GM12878 (cell line): ENCODE results near the gene FOXJ3. TPM values are rescaled to one million over a fixed set of nuclear protein-coding genes. Genes with fewer than 3 reads are reported as not detected.

Experiments used
- CEBPB ChIP-seq, 2 experiments: fragments of 150-350 bp in 1 of 2; IDR thresholded peaks; 2 replicates each; pipeline ENCODE4 v1.6.1; 2012 to 2014; ENCODE audit warnings: low read depth in 2 of 2, low read length in 2 of 2, borderline replicate concordance in 1 of 2, inconsistent platforms in 1 of 2
- CHD1 ChIP-seq: IDR thresholded peaks from 2 replicates; pipeline ENCODE4 v1.6.1; 2012; ENCODE audit warnings: low read depth, low read length, improper control_type of control experiment
- SRF ChIP-seq, 2 experiments: IDR thresholded peaks; 2 replicates each; pipeline ENCODE4 v1.6.1; 2011; ENCODE audit warnings: low read depth in 2 of 2, low read length in 2 of 2, mild to moderate bottlenecking in 1 of 2, moderate library complexity in 1 of 2
- STAT1 ChIP-seq: fragments of 450-650 bp; conservative IDR thresholded peaks from 2 replicates; pipeline ENCODE4 v1.6.1; 2014; ENCODE audit warnings: antibody characterized with exemption, mild to moderate bottlenecking
- TCF7 ChIP-seq: IDR thresholded peaks from 2 replicates; pipeline ENCODE4 v1.6.1; 2014; ENCODE audit warnings: antibody characterized with exemption, borderline replicate concordance
- polyA plus RNA-seq, 11 experiments: library from polyadenylated mRNA; depleted of rRNA in 4 of 11; unstranded in 6 of 11; stranded (reverse) in 5 of 11; fragments of >200 nt; fragmentation: Nextera tagmentation in 4 of 11; fragmentation: Illumina TruSeq in 1 of 11; extraction: Ambion mirVana in 4 of 11; extraction: Trizol in 1 of 11; gene quantifications; 1 replicate in 1 of 11; 2 replicates in 10 of 11; pipeline versions ENCODE4 v1.2.1 to v1.2.3, GENCODE V29; 2011 to 2016; ENCODE audit warnings: inconsistent platforms in 2 of 11, missing spikeins in 2 of 11, low read depth in 1 of 11
- total RNA-seq, 4 experiments: library from RNA; depleted of rRNA in 3 of 4; stranded (reverse); fragments of >200 nt in 3 of 4; fragmentation: Illumina TruSeq in 1 of 4; extraction: Trizol in 1 of 4; gene quantifications; 2 replicates each; pipeline versions ENCODE4 v1.2.1 to v1.2.3, GENCODE V29; 2013 to 2021
- TF ChIP-seq, protein P1 (sequence below): fragments of 450-650 bp; IDR thresholded peaks from 2 replicates; pipeline ENCODE4 v1.6.1; 2016; ENCODE audit warnings: mild to moderate bottlenecking, moderate library complexity, borderline replicate concordance
- TF ChIP-seq, protein P2 (sequence below), 3 experiments: IDR thresholded peaks in 2 of 3; conservative IDR thresholded peaks in 1 of 3; 2 replicates each; pipeline ENCODE4 v1.5.1; 2011; ENCODE audit warnings: low read depth in 3 of 3, low read length in 3 of 3, mild to moderate bottlenecking in 3 of 3, control low read depth in 2 of 3, moderate library complexity in 2 of 3, inconsistent platforms in 1 of 3, mixed read lengths in 1 of 3; ENCODE audit not compliant: control insufficient read depth in 2 of 3, insufficient read depth in 1 of 3; ENCODE audit errors: extremely low read depth in 1 of 3
- TF ChIP-seq, protein P3 (sequence below): IDR thresholded peaks from 2 replicates; pipeline ENCODE4 v1.6.1; 2011; ENCODE audit warnings: low read depth, low read length, improper control_type of control experiment, borderline replicate concordance

Gene FOXJ3
- total and polyA plus RNA-seq, 10 of the 15 experiments (the other 5 are each of a cell fraction or from before 2014, with no cell fraction given) = 9.5 to 54.2 (median 24.7) TPM

DNA sequence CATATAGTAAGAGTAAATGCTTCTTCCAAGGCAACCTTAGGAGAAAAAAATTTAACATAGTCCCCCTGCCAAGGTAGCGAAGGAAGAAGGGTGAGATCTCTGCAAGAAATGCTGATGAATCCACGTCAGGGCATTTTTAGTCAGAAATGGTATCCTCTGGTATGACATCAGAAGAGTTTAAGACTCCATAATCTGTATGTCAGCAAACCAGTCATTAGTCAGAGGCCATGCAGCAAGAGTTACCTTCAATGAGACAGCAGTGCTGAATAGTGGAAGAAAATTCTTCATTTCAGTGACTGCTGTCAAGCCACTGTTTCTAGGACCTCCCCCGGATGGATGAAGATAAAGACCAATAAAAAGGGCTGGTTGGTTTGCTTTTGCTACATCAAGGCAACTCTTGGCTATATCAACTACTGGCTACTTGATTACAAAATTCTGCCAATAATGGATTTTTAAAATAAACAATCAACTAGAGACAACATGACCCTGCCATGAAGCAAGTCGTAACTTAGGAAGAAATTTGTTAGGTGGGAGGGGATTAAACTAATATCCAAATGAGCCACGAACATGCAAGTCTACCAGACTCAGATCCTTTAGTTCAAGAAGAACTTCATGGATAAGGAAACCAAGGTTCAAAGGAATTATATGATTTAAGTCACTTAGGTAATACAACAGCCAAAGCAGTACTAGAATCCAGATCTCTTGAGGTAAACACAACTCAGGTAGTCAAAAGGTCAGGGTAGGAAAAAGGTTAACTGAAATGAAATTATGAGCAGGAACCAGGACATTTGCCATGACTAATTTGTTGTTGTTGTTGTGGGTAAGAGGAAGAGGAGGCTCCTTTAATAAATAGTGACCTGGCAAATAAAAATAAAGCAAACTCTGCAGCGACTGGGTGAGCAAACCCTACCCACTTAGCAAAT is 144.8 kb downstream of the FOXJ3 start (continued):
- TF ChIP-seq, protein P1, sequence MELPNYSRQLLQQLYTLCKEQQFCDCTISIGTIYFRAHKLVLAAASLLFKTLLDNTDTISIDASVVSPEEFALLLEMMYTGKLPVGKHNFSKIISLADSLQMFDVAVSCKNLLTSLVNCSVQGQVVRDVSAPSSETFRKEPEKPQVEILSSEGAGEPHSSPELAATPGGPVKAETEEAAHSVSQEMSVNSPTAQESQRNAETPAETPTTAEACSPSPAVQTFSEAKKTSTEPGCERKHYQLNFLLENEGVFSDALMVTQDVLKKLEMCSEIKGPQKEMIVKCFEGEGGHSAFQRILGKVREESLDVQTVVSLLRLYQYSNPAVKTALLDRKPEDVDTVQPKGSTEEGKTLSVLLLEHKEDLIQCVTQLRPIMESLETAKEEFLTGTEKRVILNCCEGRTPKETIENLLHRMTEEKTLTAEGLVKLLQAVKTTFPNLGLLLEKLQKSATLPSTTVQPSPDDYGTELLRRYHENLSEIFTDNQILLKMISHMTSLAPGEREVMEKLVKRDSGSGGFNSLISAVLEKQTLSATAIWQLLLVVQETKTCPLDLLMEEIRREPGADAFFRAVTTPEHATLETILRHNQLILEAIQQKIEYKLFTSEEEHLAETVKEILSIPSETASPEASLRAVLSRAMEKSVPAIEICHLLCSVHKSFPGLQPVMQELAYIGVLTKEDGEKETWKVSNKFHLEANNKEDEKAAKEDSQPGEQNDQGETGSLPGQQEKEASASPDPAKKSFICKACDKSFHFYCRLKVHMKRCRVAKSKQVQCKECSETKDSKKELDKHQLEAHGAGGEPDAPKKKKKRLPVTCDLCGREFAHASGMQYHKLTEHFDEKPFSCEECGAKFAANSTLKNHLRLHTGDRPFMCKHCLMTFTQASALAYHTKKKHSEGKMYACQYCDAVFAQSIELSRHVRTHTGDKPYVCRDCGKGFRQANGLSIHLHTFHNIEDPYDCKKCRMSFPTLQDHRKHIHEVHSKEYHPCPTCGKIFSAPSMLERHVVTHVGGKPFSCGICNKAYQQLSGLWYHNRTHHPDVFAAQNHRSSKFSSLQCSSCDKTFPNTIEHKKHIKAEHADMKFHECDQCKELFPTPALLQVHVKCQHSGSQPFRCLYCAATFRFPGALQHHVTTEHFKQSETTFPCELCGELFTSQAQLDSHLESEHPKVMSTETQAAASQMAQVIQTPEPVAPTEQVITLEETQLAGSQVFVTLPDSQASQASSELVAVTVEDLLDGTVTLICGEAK = no peak
- TF ChIP-seq CEBPB (IDR thresholded peaks at IDR 0.05; ENCODE audit: borderline replicate concordance in 1 of 2, low read depth in 2 of 2, low read length in 2 of 2) = no peak
- no peak for TF ChIP-seq TCF7
- TF ChIP-seq, protein P2, sequence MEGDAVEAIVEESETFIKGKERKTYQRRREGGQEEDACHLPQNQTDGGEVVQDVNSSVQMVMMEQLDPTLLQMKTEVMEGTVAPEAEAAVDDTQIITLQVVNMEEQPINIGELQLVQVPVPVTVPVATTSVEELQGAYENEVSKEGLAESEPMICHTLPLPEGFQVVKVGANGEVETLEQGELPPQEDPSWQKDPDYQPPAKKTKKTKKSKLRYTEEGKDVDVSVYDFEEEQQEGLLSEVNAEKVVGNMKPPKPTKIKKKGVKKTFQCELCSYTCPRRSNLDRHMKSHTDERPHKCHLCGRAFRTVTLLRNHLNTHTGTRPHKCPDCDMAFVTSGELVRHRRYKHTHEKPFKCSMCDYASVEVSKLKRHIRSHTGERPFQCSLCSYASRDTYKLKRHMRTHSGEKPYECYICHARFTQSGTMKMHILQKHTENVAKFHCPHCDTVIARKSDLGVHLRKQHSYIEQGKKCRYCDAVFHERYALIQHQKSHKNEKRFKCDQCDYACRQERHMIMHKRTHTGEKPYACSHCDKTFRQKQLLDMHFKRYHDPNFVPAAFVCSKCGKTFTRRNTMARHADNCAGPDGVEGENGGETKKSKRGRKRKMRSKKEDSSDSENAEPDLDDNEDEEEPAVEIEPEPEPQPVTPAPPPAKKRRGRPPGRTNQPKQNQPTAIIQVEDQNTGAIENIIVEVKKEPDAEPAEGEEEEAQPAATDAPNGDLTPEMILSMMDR (IDR thresholded peaks at IDR 0.05 in 2 of 3, conservative IDR thresholded peaks at IDR 0.05 in 1 of 3; ENCODE audit: control insufficient read depth in 2 of 3, extremely low read depth in 1 of 3, insufficient read depth in 1 of 3, low read depth in 3 of 3, low read length in 3 of 3) = no peak
- TF ChIP-seq SRF (IDR thresholded peaks at IDR 0.05; ENCODE audit: low read depth in 2 of 2, low read length in 2 of 2) = no peak
- TF ChIP-seq, protein P3, sequence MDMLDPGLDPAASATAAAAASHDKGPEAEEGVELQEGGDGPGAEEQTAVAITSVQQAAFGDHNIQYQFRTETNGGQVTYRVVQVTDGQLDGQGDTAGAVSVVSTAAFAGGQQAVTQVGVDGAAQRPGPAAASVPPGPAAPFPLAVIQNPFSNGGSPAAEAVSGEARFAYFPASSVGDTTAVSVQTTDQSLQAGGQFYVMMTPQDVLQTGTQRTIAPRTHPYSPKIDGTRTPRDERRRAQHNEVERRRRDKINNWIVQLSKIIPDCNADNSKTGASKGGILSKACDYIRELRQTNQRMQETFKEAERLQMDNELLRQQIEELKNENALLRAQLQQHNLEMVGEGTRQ = no peak
- no peak for TF ChIP-seq CHD1
- no peak for TF ChIP-seq STAT1
